IPS-15b (cell line): ENCODE results near the gene PTPRZ1.

Source experiments
- H3K27me3 ChIP-seq: one replicate; pipeline ENCODE4 v1.6.1; 2013; ENCODE audit warnings: low read length; ENCODE audit not compliant: control insufficient read depth, insufficient read depth
- H3K36me3 ChIP-seq: one replicate; pipeline ENCODE4 v1.6.1; 2013; ENCODE audit warnings: low read length; ENCODE audit not compliant: control insufficient read depth, insufficient read depth
- H3K4me1 ChIP-seq: one replicate; pipeline ENCODE4 v1.6.1; 2013; ENCODE audit warnings: mild to moderate bottlenecking, low read length; ENCODE audit not compliant: control insufficient read depth, insufficient read depth
- H3K4me3 ChIP-seq: one replicate; pipeline ENCODE4 v1.5.1; 2013; ENCODE audit warnings: low read depth, low read length
- H3K9ac ChIP-seq: one replicate; pipeline ENCODE4 v1.6.1; 2013; ENCODE audit warnings: low read depth, mild to moderate bottlenecking, low read length
- H3K9me3 ChIP-seq: one replicate; pipeline ENCODE4 v1.6.1; 2013; ENCODE audit warnings: mild to moderate bottlenecking, low read length; ENCODE audit not compliant: control insufficient read depth, insufficient read depth

The PTPRZ1 gene

GRCh38 chr7:121901026-121901425 is 28.1 kb downstream of the PTPRZ1 start:
- Histone ChIP-seq H3K9ac (no peak overlapping the region), H3K4me1 (no peaks in the 10 kb centered on the region), H3K9me3 (no peaks in the 10 kb centered on the region), H3K27me3 (no peaks in the 10 kb centered on the region), H3K4me3 (no peak overlapping the region), H3K36me3 (peaks cover 5% of the 10 kb centered on the region)

- Histone ChIP-seq H3K4me3 (no peak overlapping the region), H3K9me3 (no peaks in the 10 kb centered on the region), H3K27me3 (no peaks in the 10 kb centered on the region), H3K4me1 (no peaks in the 10 kb centered on the region), H3K9ac (no peak overlapping the region), H3K36me3 (peaks cover 5% of the 10 kb centered on the region)
Measured at GRCh38 chr7:121904120-121904519, 31.2 kb downstream of the PTPRZ1 start.

- Histone ChIP-seq H3K9ac (no peak overlapping the region), H3K36me3 (no peaks in the 10 kb centered on the region), H3K9me3 (no peaks in the 10 kb centered on the region), H3K4me3 (no peak overlapping the region), H3K4me1 (peaks cover 4% of the 10 kb centered on the region), H3K27me3 (no peaks in the 10 kb centered on the region)
Measured at GRCh38 chr7:121908042-121908441, 35.1 kb downstream of the PTPRZ1 start.

- H3K4me1 ChIP-seq: peaks cover 4% of the 10 kb centered on the region
- H3K9ac ChIP-seq: no peak overlapping the region
- no peaks in the 10 kb centered on the region for H3K27me3 ChIP-seq
- H3K9me3 ChIP-seq: no peaks in the 10 kb centered on the region
- H3K4me3 ChIP-seq: no peak overlapping the region
- no peaks in the 10 kb centered on the region for H3K36me3 ChIP-seq
Measured at GRCh38 chr7:121909716-121910345, 36.9 kb downstream of the PTPRZ1 start.

GRCh38 chr7:121913947-121914675 is 41.1 kb downstream of the PTPRZ1 start:
- Histone ChIP-seq H3K4me1 (peaks cover 6% of the 10 kb centered on the region), H3K27me3 (no peaks in the 10 kb centered on the region), H3K4me3 (no peak overlapping the region), H3K36me3 (no peaks in the 10 kb centered on the region), H3K9ac (no peak overlapping the region), H3K9me3 (no peaks in the 10 kb centered on the region)

GRCh38 chr7:121914676-121915279 is 41.8 kb downstream of the PTPRZ1 start:
- Histone ChIP-seq H3K4me3 (no peak overlapping the region), H3K27me3 (no peaks in the 10 kb centered on the region), H3K9me3 (no peaks in the 10 kb centered on the region)

GRCh38 chr7:121916211-121916610 is 43.2 kb downstream of the PTPRZ1 start:
- no peaks in the 10 kb centered on the region for H3K27me3 ChIP-seq
- H3K9me3 ChIP-seq: no peaks in the 10 kb centered on the region
- H3K4me3 ChIP-seq: no peak overlapping the region
- no peaks in the 10 kb centered on the region for H3K36me3 ChIP-seq
- no peak overlapping the region for H3K9ac ChIP-seq
- peaks cover 2% of the 10 kb centered on the region for H3K4me1 ChIP-seq

More at GRCh38 chr7:121914676-121915279, 41.8 kb downstream of the PTPRZ1 start:
- H3K4me1 ChIP-seq: peaks cover 4% of the 10 kb centered on the region
- no peaks in the 10 kb centered on the region for H3K36me3 ChIP-seq
- H3K9ac ChIP-seq: no peak overlapping the region

- Histone ChIP-seq H3K36me3 (no peaks in the 10 kb centered on the region), H3K4me3 (no peak overlapping the region), H3K4me1 (peaks cover 8% of the 10 kb centered on the region), H3K9ac (no peak overlapping the region), H3K9me3 (no peaks in the 10 kb centered on the region), H3K27me3 (no peaks in the 10 kb centered on the region)
Measured at GRCh38 chr7:121919986-121920385, 47.0 kb downstream of the PTPRZ1 start.

- Histone ChIP-seq H3K4me3 (no peak overlapping the region), H3K9ac (no peak overlapping the region), H3K9me3 (no peaks in the 10 kb centered on the region), H3K36me3 (no peaks in the 10 kb centered on the region), H3K27me3 (no peaks in the 10 kb centered on the region), H3K4me1 (peaks cover 6% of the 10 kb centered on the region)
Measured at GRCh38 chr7:121924269-121925186, 51.6 kb downstream of the PTPRZ1 start.

GRCh38 chr7:121931149-121931902 is 58.4 kb downstream of the PTPRZ1 start:
- Histone ChIP-seq H3K4me1 (peaks cover 11% of the 10 kb centered on the region), H3K9me3 (no peaks in the 10 kb centered on the region), H3K9ac (no peak overlapping the region), H3K36me3 (no peaks in the 10 kb centered on the region), H3K27me3 (no peaks in the 10 kb centered on the region), H3K4me3 (no peak overlapping the region)

- Histone ChIP-seq H3K9ac (no peak overlapping the region), H3K4me1 (peaks cover 24% of the 10 kb centered on the region), H3K27me3 (no peaks in the 10 kb centered on the region), H3K4me3 (no peak overlapping the region), H3K9me3 (no peaks in the 10 kb centered on the region), H3K36me3 (no peaks in the 10 kb centered on the region)
Measured at GRCh38 chr7:121932768-121933167, 59.8 kb downstream of the PTPRZ1 start.
